H1 (cell line): ENCODE results near the gene DCAF15. TPM values are rescaled to one million over a fixed set of nuclear protein-coding genes. Genes with fewer than 3 reads are reported as not detected.

Experiments used
- CTCF ChIA-PET: fragments of 300-600 bp; sonication (Branson Sonifier 250); formaldehyde crosslinking; loops from one replicate; lab custom pipeline; 2021; ENCODE audit not compliant: partially characterized antibody; lab: Charles Lee
- POLR2A ChIA-PET: fragments of 300-600 bp; sonication (Branson Sonifier 250); formaldehyde crosslinking; loops from one replicate; lab custom pipeline; 2021; ENCODE audit warnings: inconsistent platforms; ENCODE audit not compliant: partially characterized antibody; lab: Charles Lee
- DNase-seq, 2 experiments: peaks; one replicate each; pipeline versions ENCODE4 v3.0.0 to v3.0.0-alpha.2; 2010 to 2022; ENCODE audit warnings: low spot score in 2 of 2, low read depth in 1 of 2, mixed read lengths in 1 of 2
- FAIRE-seq: peaks from 2 replicates; lab custom pipeline; 2011; peaks lifted over from hg19 to GRCh38; lab: Jason Lieb, UNC
- H2AFZ ChIP-seq: 2 replicates; pipeline ENCODE4 v1.8.1; 2012; ENCODE audit warnings: low read length, inconsistent platforms
- H2AK5ac ChIP-seq: 2 replicates; pipeline ENCODE4 v1.6.1; 2013; ENCODE audit warnings: low read depth, low read length
- H2BK120ac ChIP-seq: replicated peaks from 2 replicates; pipeline ENCODE3; 2013; ENCODE audit warnings: low read depth, low read length, inconsistent platforms
- H2BK12ac ChIP-seq: 2 replicates; pipeline ENCODE4 v1.6.1; 2013; ENCODE audit warnings: low read depth, low read length
- H2BK15ac ChIP-seq: 2 replicates; pipeline ENCODE4 v1.6.1; 2013; ENCODE audit warnings: low read length
- H2BK20ac ChIP-seq: 2 replicates; pipeline ENCODE4 v1.6.1; 2013; ENCODE audit warnings: low read length
- H2BK5ac ChIP-seq: 2 replicates; pipeline ENCODE4 v1.6.1; 2013; ENCODE audit warnings: low read depth, low read length
- H3K14ac ChIP-seq: 2 replicates; pipeline ENCODE4 v1.6.1; 2013; ENCODE audit warnings: inconsistent platforms; ENCODE audit not compliant: insufficient read length
- H3K18ac ChIP-seq: 2 replicates; pipeline ENCODE4 v1.6.1; 2013; ENCODE audit warnings: low read length; ENCODE audit errors: extremely low read depth
- H3K23ac ChIP-seq: 2 replicates; pipeline ENCODE4 v1.6.1; 2013; ENCODE audit warnings: inconsistent platforms; ENCODE audit not compliant: insufficient read length
- H3K23me2 ChIP-seq: 2 replicates; pipeline ENCODE4 v1.6.1; 2013; ENCODE audit warnings: low read depth, low read length
- H3K27ac ChIP-seq: 2 replicates; pipeline ENCODE4 v1.6.1; 2011; ENCODE audit warnings: low read depth, low read length, inconsistent platforms
- H3K27me3 ChIP-seq, 4 experiments: replicated peaks in 1 of 4; 1 replicate in 1 of 4; 2 replicates in 3 of 4; pipeline versions ENCODE4 v1.6.1 to v1.8.1; 2011 to 2013; ENCODE audit warnings: low read length in 3 of 4, mild to moderate bottlenecking in 3 of 4, inconsistent platforms in 2 of 4, mixed read lengths in 2 of 4, moderate library complexity in 1 of 4; ENCODE audit not compliant: control insufficient read depth in 3 of 4, insufficient read depth in 3 of 4; ENCODE audit errors: extremely low read depth in 1 of 4
- H3K36me3 ChIP-seq, 4 experiments: 2 replicates each; pipeline versions ENCODE4 v1.6.1 to v1.8.1; 2011 to 2013; ENCODE audit warnings: mild to moderate bottlenecking in 4 of 4, low read length in 3 of 4, moderate library complexity in 2 of 4, control low read depth in 1 of 4, inconsistent platforms in 1 of 4; ENCODE audit not compliant: insufficient read depth in 4 of 4, control insufficient read depth in 2 of 4
- H3K4ac ChIP-seq: replicated peaks from 2 replicates; pipeline ENCODE3; 2013; ENCODE audit warnings: low read length, low read depth, mixed read lengths, inconsistent platforms; ENCODE audit not compliant: insufficient read length
- H3K4me1 ChIP-seq, 4 experiments: replicated peaks in 1 of 4; 1 replicate in 1 of 4; 2 replicates in 3 of 4; pipeline versions ENCODE4 v1.6.1 to v1.8.1; 2011 to 2013; ENCODE audit warnings: low read length in 3 of 4, inconsistent platforms in 2 of 4, mixed read lengths in 1 of 4; ENCODE audit not compliant: insufficient read depth in 4 of 4, control insufficient read depth in 3 of 4
- H3K4me2 ChIP-seq, 2 experiments: 2 replicates each; pipeline versions ENCODE4 v1.6.1 to v1.8.1; 2011 to 2013; ENCODE audit warnings: low read depth in 2 of 2, low read length in 2 of 2, control low read depth in 1 of 2, inconsistent platforms in 1 of 2, mild to moderate bottlenecking in 1 of 2; ENCODE audit not compliant: insufficient read depth in 1 of 2
- H3K4me3 ChIP-seq, 4 experiments: fragments of 200-600, 300-600 bp in 1 of 4; sonication (generic), shearing (Covaris generic), sonication (Bioruptor Twin) in 1 of 4; 2 replicates each; pipeline versions ENCODE4 v1.5.1 to v1.8.1; 2011 to 2016; ENCODE audit warnings: low read length in 4 of 4, low read depth in 3 of 4, control low read depth in 2 of 4, inconsistent platforms in 2 of 4, mild to moderate bottlenecking in 2 of 4, mixed read lengths in 1 of 4, moderate library complexity in 1 of 4; ENCODE audit not compliant: insufficient read depth in 2 of 4; ENCODE audit errors: extremely low read depth in 1 of 4
- H3K56ac ChIP-seq: replicated peaks from 2 replicates; pipeline ENCODE3; 2013; ENCODE audit warnings: low read depth, mild to moderate bottlenecking, mixed read lengths, low read length, inconsistent platforms; ENCODE audit not compliant: insufficient read length
- H3K79me1 ChIP-seq: 2 replicates; pipeline ENCODE4 v1.6.1; 2013; ENCODE audit warnings: low read depth, low read length, control low read depth
- H3K79me2 ChIP-seq, 2 experiments: 2 replicates each; pipeline versions ENCODE4 v1.6.1 to v1.8.1; 2012 to 2013; ENCODE audit warnings: low read length in 2 of 2, mild to moderate bottlenecking in 2 of 2, inconsistent platforms in 1 of 2; ENCODE audit not compliant: insufficient read depth in 2 of 2, control insufficient read depth in 1 of 2
- H3K9ac ChIP-seq, 4 experiments: replicated peaks in 1 of 4; 1 replicate in 1 of 4; 2 replicates in 3 of 4; pipeline versions ENCODE4 v1.6.1 to v1.8.1; 2011 to 2013; ENCODE audit warnings: low read depth in 3 of 4, low read length in 3 of 4, control low read depth in 2 of 4, mild to moderate bottlenecking in 2 of 4, moderate library complexity in 2 of 4, inconsistent platforms in 1 of 4; ENCODE audit errors: extremely low read depth in 1 of 4
- H3K9me3 ChIP-seq, 2 experiments: 2 replicates each; pipeline versions ENCODE4 v1.6.1 to v1.8.1; 2012 to 2013; ENCODE audit warnings: mild to moderate bottlenecking in 2 of 2, moderate library complexity in 2 of 2, control low read depth in 1 of 2, inconsistent platforms in 1 of 2, low read depth in 1 of 2, low read length in 1 of 2, mixed read lengths in 1 of 2; ENCODE audit not compliant: insufficient read depth in 2 of 2
- H4K20me1 ChIP-seq, 2 experiments: replicated peaks in 1 of 2; 2 replicates each; pipeline versions ENCODE3 to v1.8.1; 2011 to 2013; ENCODE audit warnings: inconsistent platforms in 2 of 2, low read length in 2 of 2, mild to moderate bottlenecking in 1 of 2; ENCODE audit not compliant: insufficient read depth in 2 of 2, control insufficient read depth in 1 of 2
- H4K5ac ChIP-seq: 2 replicates; pipeline ENCODE4 v1.6.1; 2013; ENCODE audit warnings: low read length, low read depth, mixed read lengths, inconsistent platforms; ENCODE audit not compliant: insufficient read length
- H4K8ac ChIP-seq: 2 replicates; pipeline ENCODE4 v1.8.0; 2013; ENCODE audit warnings: mild to moderate bottlenecking, moderate library complexity, low read length, inconsistent platforms; ENCODE audit not compliant: insufficient read depth; ENCODE audit errors: extremely low read depth
- H4K91ac ChIP-seq: replicated peaks from 2 replicates; pipeline ENCODE3; 2013; ENCODE audit warnings: low read length, mixed read lengths, inconsistent platforms; ENCODE audit not compliant: insufficient read length
- POLR2A ChIP-seq, 2 experiments: IDR thresholded peaks; 1 replicate in 1 of 2; 2 replicates in 1 of 2; pipeline ENCODE4 v1.6.1; 2011; ENCODE audit warnings: low read depth in 2 of 2, low read length in 2 of 2, mild to moderate bottlenecking in 2 of 2; ENCODE audit errors: control extremely low read depth in 1 of 2
- WGBS, 2 experiments: shearing (Covaris generic) in 1 of 2; methylation state at CpG; one replicate each; pipeline versions ENCODE4 v1.1.6 to v1.1.7; 2013 to 2015; ENCODE audit warnings: low lambda C conversion rate in 2 of 2, mixed read lengths in 2 of 2, inconsistent platforms in 1 of 2, low coverage in 1 of 2, missing lambda C conversion rate in 1 of 2; ENCODE audit not compliant: insufficient replicate concordance in 2 of 2, insufficient coverage in 1 of 2, insufficient read length in 1 of 2; ENCODE audit errors: extremely low coverage in 1 of 2, missing lambda C conversion rate in 1 of 2; 5-methylcytosine and 5-hydroxymethylcytosine counted together
- polyA plus RNA-seq, 7 experiments: library from polyadenylated mRNA; depleted of rRNA in 3 of 7; stranded (reverse) in 5 of 7; unstranded in 2 of 7; fragments of >200 nt in 5 of 7; fragments of 200-250 nt in 2 of 7; gene quantifications; 1 replicate in 5 of 7; 2 replicates in 1 of 7; 4 replicates in 1 of 7; pipeline versions ENCODE4 v1.2.1 to v1.2.3, GENCODE V29; 2011 to 2013; ENCODE audit warnings: missing spikeins in 2 of 7, mixed read lengths in 2 of 7
- total RNA-seq: library from RNA; stranded (reverse); fragmentation: NEBNext Ultra II Directional; extraction: Animal tissue kit (Norgen Biotek cat#: 25700); gene quantifications from 2 replicates; pipeline ENCODE4 v1.2.1, GENCODE V29; 2021

DCAF15 gene
- total and polyA plus RNA-seq, 2 of the 8 experiments (the other 6 are each of a cell fraction or from before 2014, with no cell fraction given), result 68.7 to 80.8 TPM

DNA sequence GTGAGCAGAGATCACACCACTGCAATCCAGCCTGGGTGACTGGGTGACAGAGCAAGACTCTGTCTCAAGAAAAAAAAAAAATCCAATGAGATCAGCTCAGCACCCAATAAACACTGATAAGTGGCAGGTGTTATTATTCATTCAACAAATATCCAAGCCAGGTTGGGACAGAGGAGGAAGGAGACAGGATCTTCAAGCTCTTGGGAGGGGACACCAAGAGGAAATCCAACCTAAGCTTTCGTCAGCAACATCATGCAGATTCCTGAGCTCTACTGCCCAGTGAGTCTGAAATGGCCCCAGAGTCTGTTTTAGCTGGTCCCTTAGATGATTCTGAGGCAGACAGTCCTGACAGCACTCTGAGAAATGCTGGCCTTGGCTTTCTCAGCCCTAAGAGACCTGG lies 46.1 kb downstream of the DCAF15 start:
- H3K4me2 ChIP-seq, result no peak overlapping the region
- no peak overlapping the region for H3K9ac ChIP-seq
- peaks cover 0 to 3% of the 10 kb centered on the region in 2 experiments; a peak in 1 of 4 replicates for H3K79me2 ChIP-seq
- peaks cover 6 to 12% of the 10 kb centered on the region in 2 experiments; a peak in 3 of 4 replicates for H3K9me3 ChIP-seq
- no peak overlapping the region for H3K18ac ChIP-seq
- no peak overlapping the region for H3K27ac ChIP-seq
- FAIRE-seq (no peak), DNase-seq (no peak)
- 92% methylated on average over 1 of the region's 1 CpG; no CpG with 5 or more reads in 1 of the 2 experiments for WGBS, 2 experiments
- H3K36me3 ChIP-seq, result peaks cover 0 to 7% (median 0%) of the 10 kb centered on the region in 4 experiments; a peak in 3 of 8 replicates
- no peak overlapping the region for H3K14ac ChIP-seq
- H2BK12ac ChIP-seq, result no peak overlapping the region
- no peak overlapping the region for H2BK5ac ChIP-seq
- peaks cover 9% of the 10 kb centered on the region for H3K79me1 ChIP-seq
- no peak overlapping the region for H3K23ac ChIP-seq
- H2BK20ac ChIP-seq, result no peak overlapping the region
- H4K91ac ChIP-seq, result no peak overlapping the region
- H3K27me3 ChIP-seq, result no peaks in the 10 kb centered on the region
- H3K4me3 ChIP-seq, result no peak overlapping the region
- no peak overlapping the region for H4K8ac ChIP-seq
- no peak overlapping the region for H4K5ac ChIP-seq
- H4K20me1 ChIP-seq, result peaks cover under 1 to 3% of the 10 kb centered on the region in 2 experiments
- H3K4ac ChIP-seq, result no peak overlapping the region
- H3K23me2 ChIP-seq, result no peaks in the 10 kb centered on the region
- no peak overlapping the region for H2AK5ac ChIP-seq
- no peak for TF ChIP-seq POLR2A (IDR thresholded peaks at IDR 0.05; ENCODE audit: control extremely low read depth in 1 of 2, low read depth in 2 of 2, low read length in 2 of 2)
- TF ChIP-seq, all 59 proteins: peak for 0
- ChIA-PET CTCF (interaction anchor here (0.5 to 1.5 kb wide), 6 partner anchors 9 to 236 kb away, joined by 3 to 6 read pairs (median 4); partner anchors contain the start of gene IL27RA), POLR2A (interaction anchor here (4.7 kb wide), 1 partner anchor 7 kb away, joined by 16 read pairs; the partner anchor contains the start of gene RFX1)
- no peak overlapping the region for H2BK120ac ChIP-seq
- H2BK15ac ChIP-seq, result no peak overlapping the region
- no peaks in the 10 kb centered on the region; a peak in 3 of 7 replicates for H3K4me1 ChIP-seq
- no peak overlapping the region for H2AFZ ChIP-seq
- no peak overlapping the region for H3K56ac ChIP-seq
